K562 (cell line): ENCODE results near the gene FAM136A.

ENCODE experiments used
- ATF4 ChIP-seq: fragments of 450-650 bp; formaldehyde crosslinking; IDR thresholded peaks from 2 replicates; pipeline ENCODE4 v1.4.0; 2022; ENCODE audit warnings: mild to moderate bottlenecking, moderate library complexity
- CBX3 ChIP-seq, 2 experiments: IDR thresholded peaks; 1 replicate in 1 of 2; 2 replicates in 1 of 2; pipeline ENCODE4 v1.6.1; 2012; ENCODE audit warnings: inconsistent platforms in 2 of 2, low read length in 2 of 2, borderline replicate concordance in 1 of 2, control low read depth in 1 of 2
- ZNF184 ChIP-seq: sonication (generic); formaldehyde crosslinking; IDR thresholded peaks from 2 replicates; pipeline ENCODE4 v1.5.0; 2020; ENCODE audit warnings: missing genetic modification reagents

- TF ChIP-seq ATF4 (CRISPR knock-in tag) (no peak), ZNF184 (CRISPR knock-in tag) (no peak), CBX3 (IDR thresholded peaks at IDR 0.05; ENCODE audit: borderline replicate concordance in 1 of 2, low read length in 2 of 2) (no peak)
Observed at GRCh38 chr2:70270323-70270722, 31.5 kb downstream of the FAM136A start.
